OCI-LY7 (cell line): Measurements from ENCODE around the gene HCFC1R1. TPM values are rescaled to one million over a fixed set of nuclear protein-coding genes. Genes with fewer than 3 reads are reported as not detected.

Experiments
- BruUV-seq: library from RNA; stranded (reverse); fragments of 400-500 nt; replicated peaks from 2 replicates; lab custom pipeline; 2021; lab: Mats Ljungman, UMichigan
- CTCF ChIA-PET: fragments of 300-600 bp; sonication (Branson Sonifier 250); formaldehyde crosslinking; loops from one replicate; lab custom pipeline; 2022; ENCODE audit warnings: antibody characterized with exemption; ENCODE audit not compliant: unreplicated experiment; lab: Charles Lee
- POLR2A ChIA-PET: fragments of 300-600 bp; sonication (Branson Sonifier 250); formaldehyde crosslinking; loops from one replicate; lab custom pipeline; 2022; ENCODE audit warnings: antibody characterized with exemption; lab: Charles Lee
- DNase-seq: peaks from one replicate; pipeline ENCODE4 v3.0.0-alpha.2; 2015; ENCODE audit warnings: low spot score
- H2AFZ ChIP-seq: fragments of 200-600 bp; sonication (generic), shearing (Covaris generic); 2 replicates; pipeline ENCODE4 v1.6.1; 2014; ENCODE audit warnings: mild to moderate bottlenecking, antibody characterized with exemption, low read length, moderate library complexity
- H3K27ac ChIP-seq: fragments of 200-600 bp; sonication (generic); 2 replicates; pipeline ENCODE4 v1.5.1; 2014; ENCODE audit warnings: mixed run types, low read depth, mild to moderate bottlenecking, moderate library complexity, low read length, inconsistent platforms; ENCODE audit not compliant: poor library complexity, severe bottlenecking
- H3K36me3 ChIP-seq: fragments of 200-600 bp; sonication (generic); 2 replicates; pipeline ENCODE4 v1.6.1; 2014; ENCODE audit warnings: mild to moderate bottlenecking, antibody characterized with exemption, low read length, moderate library complexity, mixed read lengths; ENCODE audit not compliant: insufficient read depth
- H3K4me1 ChIP-seq: fragments of 200-600 bp; sonication (generic); 2 replicates; pipeline ENCODE4 v1.5.1; 2014; ENCODE audit warnings: mild to moderate bottlenecking, low read length; ENCODE audit not compliant: insufficient read depth, poor library complexity, severe bottlenecking
- H3K4me2 ChIP-seq: fragments of 200-600 bp; sonication (generic); 2 replicates; pipeline ENCODE4 v1.6.1; 2014; ENCODE audit warnings: mild to moderate bottlenecking, low read length
- H3K4me3 ChIP-seq: fragments of 200-600 bp; sonication (generic); 2 replicates; pipeline ENCODE4 v1.5.1; 2014; ENCODE audit warnings: mild to moderate bottlenecking, low read depth, low read length; ENCODE audit not compliant: poor library complexity, severe bottlenecking
- H3K79me2 ChIP-seq: fragments of 200-600 bp; sonication (generic); 2 replicates; pipeline ENCODE4 v1.6.1; 2016; ENCODE audit warnings: low read depth, mild to moderate bottlenecking, low read length, moderate library complexity, mixed read lengths; ENCODE audit not compliant: insufficient read depth
- H3K9me2 ChIP-seq: fragments of 200-600 bp; sonication (generic); 2 replicates; pipeline ENCODE4 v1.6.1; 2016; ENCODE audit warnings: mild to moderate bottlenecking, low read length, mixed read lengths; ENCODE audit not compliant: insufficient read depth
- H3K9me3 ChIP-seq: fragments of 200-600 bp; sonication (generic); 2 replicates; pipeline ENCODE4 v1.6.1; 2014; ENCODE audit warnings: mild to moderate bottlenecking, mixed run types, low read length, mixed read lengths
- H4K20me1 ChIP-seq: fragments of 200-600 bp; sonication (generic); 2 replicates; pipeline ENCODE4 v1.6.1; 2014; ENCODE audit warnings: mild to moderate bottlenecking, antibody characterized with exemption, low read length, moderate library complexity, mixed read lengths; ENCODE audit not compliant: insufficient read depth
- CTCF ChIP-seq: fragments of 200-600 bp; sonication (generic); conservative IDR thresholded peaks from 2 replicates; pipeline ENCODE4 v1.5.1; 2014; ENCODE audit warnings: mild to moderate bottlenecking, antibody characterized with exemption, low read length, moderate library complexity, mixed read lengths
- EZH2phosphoT487 ChIP-seq: fragments of 200-600 bp; sonication (generic); IDR thresholded peaks from 2 replicates; pipeline ENCODE4 v1.6.1; 2018; ENCODE audit warnings: low read depth, borderline replicate concordance, mild to moderate bottlenecking, mixed run types, antibody characterized with exemption, low read length, moderate library complexity, mixed read lengths
- intact Hi-C: fragments of 100-400 bp; cut with micrococcal nuclease; formaldehyde crosslinking; loops from one replicate; pipeline ENCODE4 v1.10.0; 2022; ENCODE audit not compliant: unreplicated experiment
- total RNA-seq, 2 experiments: library from RNA; depleted of rRNA in 1 of 2; stranded (reverse); fragments of >200 nt in 1 of 2; shearing (Covaris generic) in 1 of 2; gene quantifications; 2 replicates each; pipeline ENCODE4 v1.2.3, GENCODE V29; 2014 to 2022

Gene HCFC1R1
- total RNA-seq, 2 experiments from 2014 or later: 29.1 to 39.4 TPM

GRCh38 chr16:2974319-2975056, 49.3 kb downstream of the HCFC1R1 start:
- POLR2A ChIA-PET: no interaction called here
- no peak overlapping the region for H3K4me3 ChIP-seq
- no peaks in the 10 kb centered on the region for H3K9me3 ChIP-seq
- no peak for TF ChIP-seq EZH2phosphoT487
- TF ChIP-seq CTCF: no peak
- intact Hi-C loops: no loop called here
- no peak overlapping the region for H2AFZ ChIP-seq
- H4K20me1 ChIP-seq: peaks cover 6% of the 10 kb centered on the region; the same call in 1 of the 2 replicates
- CTCF ChIA-PET: no interaction called here
- H3K4me1 ChIP-seq: peaks cover 39% of the 10 kb centered on the region
- peaks cover 21% of the 10 kb centered on the region; the same call in 1 of the 2 replicates for H3K79me2 ChIP-seq
- H3K9me2 ChIP-seq: no peaks in the 10 kb centered on the region
- no peak for DNase-seq
- BruUV-seq: no TSS peak
- no peak overlapping the region for H3K4me2 ChIP-seq
- H3K36me3 ChIP-seq: peaks cover 90% of the 10 kb centered on the region
- H3K27ac ChIP-seq: no peak overlapping the region

GRCh38 chr16:2973605-2974318, 50.0 kb downstream of the HCFC1R1 start:
- H3K79me2 ChIP-seq: peaks cover 14% of the 10 kb centered on the region; the same call in 1 of the 2 replicates
- CTCF ChIA-PET: no interaction called here
- no TSS peak for BruUV-seq

More at GRCh38 chr16:2973605-2974318, 50.0 kb downstream of the HCFC1R1 start:
- Histone ChIP-seq H3K36me3 (peaks cover 84% of the 10 kb centered on the region), H2AFZ (no peak overlapping the region), H3K9me2 (no peaks in the 10 kb centered on the region), H3K4me2 (no peak overlapping the region), H3K4me3 (no peak overlapping the region), H3K27ac (no peak overlapping the region), H3K4me1 (peaks cover 36% of the 10 kb centered on the region), H3K9me3 (no peaks in the 10 kb centered on the region), H4K20me1 (peaks cover 6% of the 10 kb centered on the region; the same call in 1 of the 2 replicates)
- no peak for TF ChIP-seq EZH2phosphoT487
- no peak for TF ChIP-seq CTCF
- POLR2A ChIA-PET: no interaction called here
- intact Hi-C loops: no loop called here
- no peak for DNase-seq
